ENCODE results near the gene ZFHX3.

ZFHX3 gene

DNA sequence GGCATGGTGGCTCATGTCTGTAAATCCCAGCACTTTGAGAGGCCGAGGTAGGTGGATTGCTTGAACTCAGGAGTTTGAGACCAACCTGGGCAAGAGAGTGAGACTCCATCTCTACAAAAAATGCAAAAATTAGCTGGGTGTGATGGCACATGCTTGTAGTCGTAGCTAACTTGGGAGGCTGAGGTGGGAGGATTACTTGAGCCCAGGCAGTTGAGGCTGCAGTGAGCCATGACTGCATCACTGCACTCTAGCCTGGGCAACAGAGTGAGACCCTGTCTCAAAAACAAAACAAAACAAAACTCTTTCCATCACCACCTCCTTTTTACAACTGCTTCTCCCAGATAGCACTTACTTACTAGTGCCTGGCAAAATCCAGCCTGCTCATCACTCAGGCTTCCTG is 214.0 kb downstream of the ZFHX3 start:
- DNase-seq (ENCODE audit: low read depth), result no peak
- TF ChIP-seq CTCF (conservative IDR thresholded peaks at IDR 0.05; ENCODE audit: low read depth, low read length), result no peak
- H3K4me3 ChIP-seq (ENCODE audit: low read length), result no peak overlapping the region

DNA sequence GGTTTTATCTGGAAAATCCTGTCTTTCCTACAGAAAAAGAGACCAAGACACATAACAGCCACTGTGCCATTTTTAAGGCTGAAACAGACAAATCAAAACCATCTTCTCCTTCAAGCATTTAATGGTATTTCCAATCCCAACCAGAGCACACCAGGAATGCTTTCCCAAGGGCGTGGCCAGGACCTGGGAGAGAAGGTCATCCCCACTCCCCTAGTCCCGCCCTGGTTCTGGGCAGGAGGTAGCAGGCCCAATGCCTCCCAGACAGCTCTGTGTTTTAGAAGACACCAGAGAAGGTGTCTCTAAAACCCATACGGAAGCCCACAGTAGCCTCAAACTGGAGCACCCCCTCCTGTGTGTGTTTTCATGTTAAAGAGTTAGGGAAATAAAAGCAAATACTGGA is 214.4 kb downstream of the ZFHX3 start:
- TF ChIP-seq CTCF (conservative IDR thresholded peaks at IDR 0.05; ENCODE audit: low read depth, low read length), result no peak
- no peak overlapping the region for H3K4me3 ChIP-seq (ENCODE audit: low read length)
- DNase-seq (ENCODE audit: low read depth), result no peak

- no peak for DNase-seq (ENCODE audit: low read depth)
- TF ChIP-seq CTCF (conservative IDR thresholded peaks at IDR 0.05; ENCODE audit: low read depth, low read length), result peak; percentile 100
- H3K4me3 ChIP-seq (ENCODE audit: low read length), result no peak overlapping the region
Observed at GRCh38 chr16:72832621-72833248, 215.2 kb downstream of the ZFHX3 start.

- H3K4me3 ChIP-seq (ENCODE audit: low read length), result no peak overlapping the region
- no peak for TF ChIP-seq CTCF (conservative IDR thresholded peaks at IDR 0.05; ENCODE audit: low read depth, low read length)
- DNase-seq (ENCODE audit: low read depth), result no peak
Observed at GRCh38 chr16:72829846-72830775, 217.8 kb downstream of the ZFHX3 start.

- H3K4me3 ChIP-seq (ENCODE audit: low read length), result no peak overlapping the region
- no peak for TF ChIP-seq CTCF (conservative IDR thresholded peaks at IDR 0.05; ENCODE audit: low read depth, low read length)
- DNase-seq (ENCODE audit: low read depth), result no peak
Observed at GRCh38 chr16:72827866-72828265, 220.1 kb downstream of the ZFHX3 start.

GRCh38 chr16:72825912-72826621 is 221.9 kb downstream of the ZFHX3 start:
- no peak for TF ChIP-seq CTCF (conservative IDR thresholded peaks at IDR 0.05; ENCODE audit: low read depth, low read length)
- H3K4me3 ChIP-seq (ENCODE audit: low read length), result no peak overlapping the region
- no peak for DNase-seq (ENCODE audit: low read depth)
